ENCODE data around the gene SPTBN1.
A peak's percentile ranks its signal among the peaks of the same experiment; 100 is the strongest.
"Not testable (repeated sequence)": the region's sequence is repeated elsewhere in the genome, so short reads cannot be mapped to it uniquely, and the experiment has no call there.

The SPTBN1 gene

DNA sequence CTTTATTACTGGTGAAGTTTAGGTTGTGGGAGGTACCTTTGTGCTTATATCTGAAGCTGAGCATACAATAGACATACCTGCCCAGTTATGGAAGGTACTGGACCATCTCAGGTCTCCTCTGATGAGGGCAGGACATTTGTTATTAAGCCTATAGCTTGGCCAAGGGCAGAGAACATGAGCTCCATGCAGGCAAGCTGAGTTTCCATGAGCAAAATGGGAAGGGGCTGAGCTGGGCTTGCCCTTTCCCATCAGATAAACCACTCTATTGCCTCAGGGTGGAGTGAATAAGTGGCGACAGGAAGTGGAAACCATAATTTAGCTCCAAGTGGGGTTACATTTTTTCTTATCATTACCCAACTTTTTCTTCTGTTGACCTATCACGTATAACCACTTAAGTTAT, 227.5 kb downstream of the SPTBN1 start:
- DNase-seq = no peak

DNA sequence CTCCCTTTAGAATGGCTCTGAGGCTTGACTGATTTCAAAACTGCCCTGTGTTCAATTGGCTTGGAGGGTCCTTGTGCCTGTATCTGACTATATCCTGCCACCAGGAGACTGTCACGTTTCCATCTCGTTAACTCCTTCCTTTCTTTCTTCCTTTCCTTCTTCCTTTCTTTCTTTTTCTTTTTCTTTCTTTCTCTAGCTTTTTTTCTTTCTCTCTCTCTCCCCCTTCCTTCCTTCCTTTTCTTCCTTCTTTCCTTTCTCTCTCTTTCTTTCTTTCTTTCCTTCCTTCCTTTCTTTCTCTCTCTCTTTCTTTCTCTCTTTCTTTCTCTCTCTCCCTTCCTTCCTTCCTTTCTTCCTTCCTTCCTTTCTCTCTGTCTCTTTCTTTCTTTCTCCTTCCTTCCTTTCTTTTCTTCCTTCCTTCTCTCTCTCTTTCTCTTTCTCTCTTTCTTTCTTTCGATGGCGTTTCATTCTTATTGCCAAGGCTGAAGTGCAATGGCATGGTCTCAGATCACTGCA, 229.2 kb downstream of the SPTBN1 start:
- no peak for DNase-seq

GRCh38 chr2:54687595-54688152, 231.5 kb downstream of the SPTBN1 start:
- no peak for DNase-seq

DNA sequence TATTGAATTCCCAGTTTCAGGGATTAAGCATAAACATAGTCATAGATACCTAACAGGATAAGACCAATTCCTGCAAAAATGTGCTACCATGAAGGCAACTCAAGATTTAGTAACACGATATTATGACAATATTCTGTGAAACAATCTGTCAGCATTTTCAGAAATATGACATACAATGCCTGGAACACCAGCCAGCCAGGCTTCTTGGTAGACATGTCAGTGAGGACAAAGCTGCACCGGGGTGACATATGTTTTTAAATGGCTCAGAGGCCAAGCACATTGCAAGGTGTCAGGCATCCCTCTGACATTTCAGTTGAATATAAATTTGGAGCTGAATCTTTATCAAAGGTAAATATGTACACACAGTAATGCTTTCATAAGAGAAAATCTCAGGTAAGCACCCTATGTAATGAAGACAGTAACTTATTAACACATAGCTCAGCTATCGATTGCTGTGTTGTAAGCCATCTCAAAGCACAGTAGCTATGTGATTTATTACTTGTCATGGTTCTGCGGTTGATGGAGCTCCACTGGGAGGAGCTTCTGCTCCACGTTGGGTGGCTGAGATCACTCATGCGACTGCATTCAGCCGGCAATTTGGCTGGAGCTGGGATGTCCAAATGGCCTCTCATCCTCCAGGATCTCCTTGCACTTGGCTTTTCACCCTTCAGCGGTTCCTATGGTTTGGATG, 235.5 kb downstream of the SPTBN1 start:
- no peak for DNase-seq

DNA sequence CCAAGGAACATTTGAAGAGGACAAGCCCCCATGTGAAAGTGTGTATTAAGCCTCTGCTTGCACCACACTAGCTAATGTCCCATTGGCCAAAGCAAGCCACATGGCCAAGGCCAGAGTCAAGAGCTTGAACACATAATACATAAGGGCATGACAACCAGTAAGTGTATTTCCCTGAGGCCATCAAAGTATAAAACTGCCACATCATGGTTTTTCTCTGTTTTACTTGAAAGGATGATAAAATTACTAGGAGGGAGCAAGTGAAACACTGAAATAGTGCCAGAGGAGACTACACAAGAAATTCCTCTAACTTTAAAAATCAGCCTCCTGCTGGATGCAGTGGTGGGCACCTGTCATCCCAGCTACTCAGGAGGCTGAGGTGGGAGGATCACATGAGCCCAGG, 236.4 kb downstream of the SPTBN1 start:
- DNase-seq = no peak

DNA sequence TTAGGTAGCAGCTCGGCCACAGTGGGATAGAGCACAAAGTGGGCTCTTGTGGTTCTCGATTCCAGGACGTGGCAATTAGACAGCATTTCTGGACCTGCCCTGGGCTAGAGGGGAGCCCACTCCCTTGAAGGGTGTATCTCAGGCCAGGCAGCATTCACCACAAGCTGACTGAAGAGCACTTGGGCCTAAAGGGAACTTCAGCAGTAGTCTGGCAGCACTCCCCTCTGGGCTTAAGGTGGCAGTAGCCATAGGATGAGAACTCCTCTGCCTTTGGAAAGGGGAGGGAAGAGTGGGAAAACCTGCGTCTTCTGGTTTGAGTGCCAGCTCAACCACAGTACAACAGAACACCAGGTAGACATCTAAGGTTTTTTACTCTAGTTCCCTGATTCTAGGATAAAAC, 239.3 kb downstream of the SPTBN1 start:
- DNase-seq = no peak

DNA sequence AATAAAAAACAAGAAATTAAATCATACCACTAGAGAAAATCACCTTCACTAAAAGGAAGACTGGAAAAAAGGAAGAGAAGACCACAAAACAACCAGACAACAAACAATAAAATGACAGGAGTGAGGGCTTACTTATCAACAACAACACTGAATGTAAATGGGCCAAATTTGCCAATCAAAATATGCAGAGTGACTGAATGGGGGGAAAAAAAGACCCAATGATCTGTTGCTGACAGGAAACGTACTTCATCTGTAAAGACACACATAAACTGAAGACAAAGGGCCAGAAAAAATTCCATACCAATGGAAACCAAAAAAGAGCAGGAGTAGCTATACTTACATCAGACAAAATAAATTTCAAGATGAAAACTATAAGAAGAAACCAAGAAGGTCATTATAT, 241.8 kb downstream of the SPTBN1 start:
- DNase-seq = no peak

- not testable (repeated sequence) for DNase-seq
Measured at GRCh38 chr2:54698926-54699325, 242.8 kb downstream of the SPTBN1 start.

- DNase-seq = no peak
Measured at GRCh38 chr2:54699665-54700064, 243.5 kb downstream of the SPTBN1 start.

GRCh38 chr2:54701029-54701428, 244.9 kb downstream of the SPTBN1 start:
- DNase-seq = no peak

- no peak for DNase-seq
Measured at GRCh38 chr2:54704238-54704637, 248.1 kb downstream of the SPTBN1 start.

GRCh38 chr2:54704688-54705605, 248.8 kb downstream of the SPTBN1 start:
- DNase-seq = no peak

DNA sequence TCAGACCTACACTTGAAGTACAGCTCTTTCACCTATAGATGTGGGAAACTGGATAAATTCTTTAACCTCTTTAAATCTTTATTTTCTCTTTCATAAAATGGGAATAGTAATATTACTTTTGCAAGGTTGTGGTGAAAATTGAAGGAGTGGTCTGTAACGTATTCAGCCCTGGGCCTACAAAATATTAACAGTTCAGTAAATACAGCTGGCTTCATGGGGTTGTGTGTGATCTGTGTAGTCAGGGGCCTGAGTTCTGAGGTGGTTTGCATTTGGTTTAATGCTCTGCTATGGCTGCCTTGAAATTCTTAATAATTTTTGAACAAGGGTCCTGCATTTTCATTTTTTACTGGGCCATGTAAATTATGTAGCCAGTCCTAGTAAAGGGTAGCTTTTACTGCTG, 250.5 kb downstream of the SPTBN1 start:
- DNase-seq = no peak

DNA sequence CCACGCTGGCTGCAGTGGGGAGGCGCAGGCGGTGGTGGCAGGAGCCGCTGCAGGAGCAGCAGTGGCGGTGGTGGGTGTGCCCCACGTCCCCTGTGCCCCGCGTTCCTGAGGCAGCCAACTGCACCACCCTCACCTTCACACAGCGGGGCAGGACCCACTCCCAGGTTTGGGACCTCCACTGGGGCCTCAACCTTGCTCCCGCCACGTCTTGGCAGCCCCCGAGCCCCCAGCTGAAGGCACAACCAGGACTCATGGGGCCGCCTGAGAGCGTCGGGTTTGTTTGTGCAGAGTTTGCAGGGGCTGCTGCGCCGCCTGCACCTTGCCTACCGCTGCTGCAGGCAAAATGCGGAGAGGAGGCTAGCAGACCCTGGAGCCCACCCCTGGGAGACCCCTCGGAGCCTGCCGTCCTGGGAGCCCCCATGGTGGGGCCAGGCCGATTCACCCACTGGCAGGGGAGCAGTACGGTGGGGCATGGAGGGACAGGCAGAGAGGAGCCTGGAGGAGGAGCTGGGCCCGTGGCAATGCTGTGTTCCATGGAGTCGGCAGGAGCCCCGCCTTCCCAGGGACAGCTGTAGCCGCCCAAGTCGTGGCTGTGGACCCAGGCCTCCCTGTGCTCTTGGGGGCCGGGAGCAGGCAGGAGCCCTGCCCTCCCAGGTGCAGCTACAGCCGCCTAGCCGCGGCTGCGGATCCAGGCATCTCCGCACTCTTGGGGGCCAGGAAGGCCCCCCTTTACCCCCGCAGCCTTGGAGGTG, 252.6 kb downstream of the SPTBN1 start:
- peak; percentile 54 for DNase-seq

DNA sequence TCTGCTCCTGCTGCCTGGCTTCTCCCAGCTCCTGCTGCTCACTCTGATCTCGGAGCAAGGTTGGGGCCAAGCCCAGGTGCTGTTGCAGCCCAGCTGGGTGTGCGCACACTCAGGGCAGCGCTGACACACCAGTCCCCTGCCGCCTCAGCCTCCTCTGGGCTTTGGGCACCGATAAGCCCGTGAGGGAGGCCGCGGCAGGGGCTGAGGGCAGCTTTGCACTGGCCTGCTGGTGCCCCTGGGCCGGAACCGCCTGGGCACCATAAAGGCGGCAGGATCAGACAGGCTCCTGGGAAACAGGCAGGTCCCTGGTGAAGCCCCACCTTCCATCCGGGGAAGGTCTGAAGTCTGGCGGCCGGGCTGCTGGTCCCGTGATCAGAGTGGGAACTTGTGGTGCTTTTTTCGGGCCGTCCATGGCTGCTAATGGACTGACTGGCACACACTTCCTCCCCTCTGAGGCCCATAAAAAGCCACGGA, 253.2 kb downstream of the SPTBN1 start:
- peak; percentile 41 for DNase-seq

- peak; percentile 24 for DNase-seq
Measured at GRCh38 chr2:54710216-54710615, 254.1 kb downstream of the SPTBN1 start.

GRCh38 chr2:54712516-54712915, 256.4 kb downstream of the SPTBN1 start:
- no peak for DNase-seq

DNA sequence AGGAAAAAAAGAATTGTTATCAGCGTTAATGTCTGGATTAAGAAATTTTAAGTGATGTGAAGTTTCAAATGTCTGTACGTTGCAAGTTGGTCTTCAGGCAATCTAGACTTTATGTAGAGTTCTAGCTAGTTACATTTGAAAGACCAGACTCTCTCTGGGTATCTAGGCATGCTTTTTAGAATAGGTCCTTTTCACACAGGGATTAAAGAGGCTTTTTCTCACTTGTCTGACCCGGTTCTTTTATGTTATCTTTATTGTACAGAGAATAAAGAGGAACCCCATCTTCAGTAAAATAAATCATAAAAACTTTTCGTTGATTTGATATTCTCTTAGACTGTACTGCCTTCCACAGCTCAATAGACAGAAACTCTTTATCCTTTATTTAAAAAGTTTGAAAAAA, 258.9 kb downstream of the SPTBN1 start:
- no peak for DNase-seq

- DNase-seq = no peak
Measured at GRCh38 chr2:54716375-54716774, 260.2 kb downstream of the SPTBN1 start.

DNA sequence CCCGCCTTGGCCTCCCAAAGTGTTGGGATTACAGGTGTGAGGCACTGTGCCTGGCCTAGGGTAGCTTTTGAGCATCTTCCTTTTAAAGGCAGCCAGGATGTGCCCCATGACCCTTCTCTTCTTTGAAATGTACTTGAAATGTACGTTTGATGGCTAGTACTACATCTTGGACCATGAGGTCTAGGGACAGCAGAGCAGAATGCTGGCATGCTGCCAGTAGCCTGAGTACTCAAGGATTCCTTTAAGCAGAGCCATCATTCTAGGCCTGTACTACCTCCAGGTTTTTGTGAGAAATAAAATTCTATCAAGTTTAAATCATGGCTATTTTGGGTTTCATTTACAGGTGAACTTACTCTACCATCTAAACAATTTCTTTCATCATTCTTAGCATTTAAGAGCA, 264.4 kb downstream of the SPTBN1 start:
- no peak for DNase-seq

Measured in left hindlimb (tissue), 1 donor.